Superior temporal gyrus (tissue), 1 donor: ENCODE data around the gene PFAS.
A peak's percentile ranks its signal among the peaks of the same experiment; 100 is the strongest.

Experiments used
- DNase-seq: peaks from one replicate; pipeline ENCODE4 v3.0.0-alpha.2; 2016; ENCODE audit errors: extremely low spot score

Gene PFAS

DNA sequence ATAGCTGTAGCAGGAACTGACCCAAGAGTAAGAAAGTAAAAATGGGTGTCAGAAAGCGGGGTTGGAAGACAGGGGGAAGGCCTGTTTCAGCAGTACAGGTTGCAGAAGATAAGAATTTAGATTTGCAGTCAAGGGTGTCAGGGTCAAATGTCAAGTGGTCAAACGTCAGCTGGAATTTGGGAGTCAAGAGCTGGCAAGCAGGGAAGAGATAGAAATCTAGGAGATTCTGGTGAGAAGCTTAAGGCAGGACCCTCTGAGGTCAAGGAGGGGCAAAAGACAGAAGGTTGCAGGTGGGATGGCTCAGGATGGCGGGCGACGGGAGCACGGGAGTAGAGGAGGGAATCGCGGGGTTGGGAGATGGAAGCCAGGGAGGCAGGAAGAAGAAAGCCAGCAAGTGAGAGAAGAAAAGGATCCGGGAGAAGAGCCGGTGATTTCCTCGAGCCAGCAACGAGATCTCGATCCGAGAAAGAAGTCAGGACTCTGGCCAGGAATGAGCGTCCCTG lies 45.8 kb downstream of the PFAS start:
- DNase-seq: no peak

DNA sequence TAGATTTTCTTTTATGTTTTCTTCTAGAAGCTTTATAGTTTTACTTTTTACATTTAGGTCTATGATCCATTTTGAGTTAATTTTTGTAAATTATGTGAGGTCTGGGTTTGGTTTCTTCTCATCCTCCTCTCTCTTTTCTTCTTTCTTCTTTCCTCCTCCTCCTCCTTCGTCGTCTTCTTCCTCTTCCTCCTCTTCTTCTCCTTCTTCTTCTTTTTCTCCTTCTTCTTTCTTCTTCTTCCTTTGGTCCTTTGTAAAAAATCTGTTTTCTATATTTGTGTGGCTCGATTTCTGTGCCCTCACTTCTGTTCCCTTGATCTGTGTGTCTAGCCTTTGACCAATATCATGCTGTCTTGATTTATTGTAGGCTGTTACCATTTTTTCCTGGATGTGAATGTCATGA lies 51.1 kb downstream of the PFAS start:
- DNase-seq: no peak

DNA sequence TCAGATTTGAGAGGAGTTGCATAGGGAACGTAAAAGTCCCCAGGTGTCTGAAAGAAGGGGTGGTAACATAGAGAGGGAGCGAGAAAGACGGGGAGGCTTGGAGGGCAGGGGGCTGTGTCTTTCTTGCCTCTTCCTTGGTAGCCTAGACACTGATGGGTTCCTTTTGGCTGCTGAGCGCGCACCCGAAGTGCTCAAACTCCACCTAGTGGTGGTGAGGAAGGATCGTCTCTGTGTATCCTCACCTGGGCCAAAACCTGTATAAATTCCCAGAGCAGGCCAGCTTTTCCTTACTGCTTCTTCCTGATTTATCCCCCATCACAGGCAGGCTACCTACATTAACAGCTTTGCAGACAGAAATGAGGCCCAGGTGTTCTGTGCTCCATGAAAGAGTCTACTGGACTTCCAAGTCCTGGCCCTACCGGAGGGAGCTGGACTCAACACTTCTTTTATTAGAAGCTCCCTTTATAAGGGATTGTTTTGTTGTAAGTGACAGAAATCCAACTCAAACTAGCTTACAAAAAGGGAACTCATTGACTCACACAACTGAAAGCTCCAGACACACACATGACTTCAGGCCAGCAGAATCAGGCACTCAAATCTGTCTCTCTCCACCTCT lies 51.6 kb downstream of the PFAS start:
- peak; percentile 78 for DNase-seq

DNA sequence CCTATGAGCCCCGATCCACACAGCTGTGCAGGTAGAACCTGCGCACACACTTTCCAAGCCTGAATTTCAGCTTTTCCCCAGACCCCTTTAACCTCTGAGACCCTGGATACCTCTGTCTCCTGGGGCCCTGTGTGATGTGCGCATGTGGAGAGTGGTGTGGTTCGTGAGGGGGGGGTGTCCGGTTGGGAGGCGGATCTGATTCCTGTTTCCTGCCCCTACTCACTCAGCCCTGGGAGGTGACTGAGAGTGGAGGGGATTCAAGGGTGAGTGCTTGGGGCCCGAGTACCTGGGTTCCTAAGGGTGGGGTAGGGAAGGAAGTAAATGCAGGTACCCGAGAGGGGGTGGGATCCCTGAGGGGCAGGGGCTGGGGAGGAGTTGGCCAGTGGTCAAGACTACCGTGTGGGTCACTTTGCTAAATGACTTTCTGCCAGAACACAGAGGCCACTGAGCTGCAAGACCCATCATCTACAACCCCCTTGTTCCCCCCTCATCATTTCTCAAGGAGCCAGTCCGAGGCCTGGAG lies 61.6 kb downstream of the PFAS start:
- no peak for DNase-seq

DNA sequence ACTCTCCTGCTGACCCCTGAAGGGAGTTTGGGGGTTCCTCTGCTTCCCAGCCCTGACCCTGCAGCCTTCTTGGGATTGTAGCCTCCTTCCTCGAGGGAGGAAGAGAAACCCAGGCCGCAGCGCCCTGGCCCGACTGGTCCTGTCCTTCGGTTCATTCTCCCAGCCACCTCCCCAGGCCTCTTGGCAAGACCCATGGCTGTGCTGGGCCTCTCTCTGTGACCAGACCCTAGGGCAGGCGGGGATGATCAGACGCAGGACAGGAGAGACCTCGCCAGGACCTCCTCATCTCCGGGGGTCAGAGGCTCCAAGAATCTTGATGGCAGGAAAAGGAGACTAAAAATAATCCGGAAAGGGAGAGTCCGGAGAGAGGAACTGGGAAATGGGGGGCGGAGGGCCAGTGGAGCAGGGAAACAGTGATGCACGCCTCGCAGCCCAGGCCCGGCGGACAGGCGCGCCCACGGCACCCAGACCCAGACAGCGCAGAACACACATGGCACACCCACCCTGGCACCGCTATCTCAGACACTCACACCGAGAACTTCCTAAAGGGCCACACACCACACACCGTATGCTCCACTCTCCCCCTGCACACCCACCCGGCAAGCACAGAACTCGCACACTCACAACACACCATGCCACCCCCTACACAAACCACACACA lies 62.2 kb downstream of the PFAS start:
- DNase-seq: no peak

DNA sequence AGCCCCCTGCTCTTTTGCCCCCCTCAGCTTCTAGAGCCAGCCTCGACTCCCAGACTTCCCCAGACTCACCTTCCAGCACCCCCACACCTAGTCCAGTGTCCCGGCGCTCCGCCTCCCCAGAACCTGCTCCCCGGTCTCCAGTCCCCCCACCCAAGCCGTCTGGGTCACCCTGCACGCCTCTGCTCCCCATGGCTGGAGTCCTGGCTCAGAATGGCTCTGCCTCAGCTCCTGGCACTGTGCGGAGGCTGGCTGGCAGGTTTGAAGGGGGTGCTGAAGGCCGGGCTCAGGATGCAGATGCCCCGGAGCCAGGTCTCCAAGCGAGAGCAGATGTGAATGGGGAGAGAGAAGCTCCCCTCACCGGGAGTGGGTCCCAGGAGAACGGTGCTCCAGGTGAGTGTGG lies 63.2 kb downstream of the PFAS start:
- no peak for DNase-seq

DNA sequence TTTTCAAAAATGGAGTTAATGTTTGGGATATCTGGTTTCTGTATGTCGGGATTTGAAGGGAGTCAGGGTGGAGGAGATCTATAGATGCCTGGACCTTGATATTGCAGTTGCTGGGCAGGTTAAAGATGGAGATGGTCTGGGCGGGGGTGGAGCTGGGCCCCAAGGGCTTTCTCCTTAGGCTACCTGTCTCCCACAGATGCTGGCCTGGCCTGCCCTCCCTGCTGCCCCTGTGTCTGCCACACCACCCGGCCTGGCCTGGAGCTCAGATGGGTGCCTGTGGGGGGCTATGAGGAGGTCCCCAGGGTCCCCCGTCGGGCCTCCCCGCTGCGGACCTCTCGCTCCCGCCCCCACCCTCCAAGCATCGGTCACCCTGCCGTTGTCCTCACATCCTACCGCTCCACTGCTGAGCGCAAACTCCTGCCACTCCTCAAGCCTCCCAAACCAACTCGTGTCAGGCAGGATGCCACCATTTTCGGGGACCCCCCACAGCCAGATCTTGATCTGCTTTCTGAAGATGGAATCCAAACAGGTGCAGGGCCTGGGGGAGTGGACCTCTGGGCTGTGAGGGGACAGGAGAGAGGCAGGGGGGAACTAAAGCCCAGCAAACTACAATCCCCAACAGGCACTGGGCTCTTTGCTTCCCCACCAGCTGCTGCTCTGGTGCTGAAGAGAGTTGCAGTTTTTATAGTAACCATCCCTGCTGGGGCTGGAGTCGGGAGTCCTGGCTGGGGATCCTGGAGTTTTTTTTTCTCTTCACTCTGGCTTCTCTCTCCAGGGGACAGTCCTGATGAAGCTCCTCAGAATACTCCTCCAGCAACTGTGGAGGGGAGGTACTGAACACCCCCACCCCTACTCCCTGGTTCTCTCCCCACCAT lies 63.9 kb downstream of the PFAS start:
- no peak for DNase-seq

DNA sequence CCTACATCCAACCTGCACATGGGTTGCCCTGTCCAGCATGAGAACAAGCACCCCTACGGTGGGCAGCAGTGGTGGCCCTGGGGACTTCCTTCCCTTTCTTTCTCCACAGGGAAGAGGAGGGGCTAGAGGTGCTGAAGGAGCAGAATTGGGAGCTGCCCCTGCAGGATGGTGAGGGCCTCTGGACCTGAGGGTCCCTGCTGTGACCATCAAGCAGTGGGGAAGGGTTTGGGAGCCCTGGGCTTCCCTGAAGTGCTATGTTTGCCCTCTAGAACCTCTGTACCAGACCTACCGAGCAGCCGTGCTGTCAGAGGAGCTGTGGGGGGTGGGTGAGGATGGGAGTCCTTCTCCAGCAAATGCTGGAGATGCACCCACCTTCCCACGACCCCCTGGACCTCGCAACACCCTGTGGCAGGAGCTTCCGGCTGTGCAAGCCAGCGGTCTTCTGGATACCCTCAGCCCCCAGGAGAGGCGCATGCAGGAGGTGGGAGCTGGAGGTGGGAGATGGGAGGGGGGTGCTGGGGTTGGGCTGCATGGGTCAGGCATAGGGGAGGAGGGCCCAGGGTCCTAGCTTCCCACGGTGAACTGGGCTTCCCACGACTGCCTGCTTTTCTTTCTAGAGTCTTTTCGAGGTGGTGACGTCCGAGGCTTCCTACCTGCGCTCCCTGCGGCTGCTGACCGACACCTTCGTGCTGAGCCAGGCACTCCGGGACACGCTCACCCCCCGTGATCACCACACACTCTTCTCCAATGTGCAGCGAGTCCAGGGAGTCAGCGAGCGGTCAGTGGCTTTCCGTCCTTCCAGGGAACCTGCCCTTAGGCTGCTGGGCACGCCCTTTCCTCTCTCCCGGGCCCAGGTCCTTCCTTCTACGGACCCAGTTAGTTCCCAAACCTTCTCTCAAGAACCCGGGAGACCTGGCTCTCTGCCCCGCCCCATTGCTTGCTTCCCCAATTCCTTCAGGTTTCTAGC lies 66.0 kb downstream of the PFAS start:
- no peak for DNase-seq

DNA sequence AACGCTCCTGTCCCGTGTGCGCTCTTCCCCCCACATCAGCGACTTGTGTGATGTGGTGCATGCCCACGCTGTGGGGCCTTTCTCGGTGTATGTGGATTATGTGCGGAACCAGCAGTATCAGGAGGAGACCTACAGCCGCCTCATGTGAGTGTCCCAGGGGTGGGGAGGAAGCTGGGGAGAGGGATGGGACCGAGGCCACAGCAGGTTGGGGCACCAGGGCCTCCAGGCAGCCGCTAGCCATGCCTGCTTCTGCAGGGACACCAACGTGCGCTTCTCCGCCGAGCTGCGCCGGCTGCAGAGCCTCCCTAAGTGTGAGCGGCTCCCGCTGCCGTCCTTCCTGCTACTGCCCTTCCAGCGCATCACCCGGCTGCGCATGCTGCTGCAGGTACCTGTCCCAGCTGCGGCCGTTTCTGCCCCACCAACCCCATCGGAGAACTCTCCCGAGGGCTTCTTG lies 66.7 kb downstream of the PFAS start:
- no peak for DNase-seq

DNA sequence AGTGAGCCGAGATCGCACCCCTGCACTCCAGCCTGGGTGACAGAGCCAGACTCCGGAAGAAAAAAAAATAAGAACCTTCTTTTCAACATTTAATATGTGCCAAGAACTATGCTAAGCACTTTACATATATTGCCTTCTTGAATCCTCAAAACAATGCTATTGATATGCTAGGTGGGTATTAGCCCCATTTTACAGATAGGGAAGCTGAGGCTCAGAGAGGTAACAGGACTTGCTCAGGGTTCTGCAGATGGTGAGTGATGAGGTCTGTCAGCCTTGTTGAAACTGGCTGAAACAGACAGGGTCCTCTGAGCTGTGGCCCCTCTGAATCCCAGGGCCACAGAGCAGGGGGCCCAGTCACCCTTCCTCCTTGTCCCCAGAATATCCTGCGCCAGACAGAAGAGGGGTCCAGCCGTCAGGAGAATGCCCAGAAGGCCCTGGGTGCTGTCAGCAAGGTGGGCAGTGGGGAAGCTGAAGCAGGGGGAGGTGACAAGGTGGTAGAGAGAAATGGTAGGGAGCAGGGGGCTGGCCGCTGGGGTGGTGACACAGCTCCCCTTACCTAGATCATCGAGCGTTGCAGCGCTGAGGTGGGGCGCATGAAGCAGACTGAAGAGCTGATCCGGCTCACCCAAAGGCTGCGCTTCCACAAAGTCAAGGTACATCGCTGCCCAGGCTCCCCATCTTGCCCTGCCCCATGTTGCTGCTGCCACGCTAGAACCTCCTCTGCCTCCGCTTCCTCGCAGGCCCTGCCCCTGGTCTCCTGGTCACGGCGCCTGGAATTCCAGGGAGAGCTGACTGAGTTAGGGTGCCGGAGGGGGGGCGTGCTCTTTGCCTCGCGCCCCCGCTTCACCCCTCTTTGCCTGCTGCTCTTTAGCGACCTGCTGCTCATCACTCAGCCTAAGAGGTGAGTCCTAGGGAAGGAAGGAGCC lies 69.2 kb downstream of the PFAS start:
- DNase-seq: no peak
